Body of pancreas (tissue), 4 donors: ENCODE measurements around the gene GPX3. TPM values are rescaled to one million over a fixed set of nuclear protein-coding genes. Genes with fewer than 3 reads are reported as not detected.

ENCODE experiments used
- ATAC-seq: fragments of 150-250 bp; one replicate; pipeline ENCODE4 v1.9.1; 2016
- DNase-seq, 4 donors: peaks; one replicate each; pipeline ENCODE4 v3.0.0-alpha.2; 2019
- H3K27ac ChIP-seq, 4 donors: fragments of 200-600 bp; sonication (generic); 1 replicate in 3 of 4; 2 replicates in 1 of 4; pipeline versions ENCODE4 v1.5.1 to v1.6.1; 2016 to 2019; ENCODE audit warnings: mild to moderate bottlenecking in 1 of 4, mixed read lengths in 1 of 4, moderate library complexity in 1 of 4
- H3K27me3 ChIP-seq, 2 donors: fragments of 200-600 bp; sonication (generic); one replicate each; pipeline ENCODE4 v1.6.0; 2016; ENCODE audit warnings: mild to moderate bottlenecking in 1 of 2
- H3K36me3 ChIP-seq, 2 donors: fragments of 200-600 bp; sonication (generic); replicated peaks in 1 of 2; 2 replicates each; pipeline ENCODE4 v1.5.1; 2016; ENCODE audit warnings: low read depth in 2 of 2; ENCODE audit not compliant: insufficient read depth in 1 of 2
- H3K4me1 ChIP-seq: fragments of 200-600 bp; sonication (generic); one replicate; pipeline ENCODE4 v1.6.0; 2016
- H3K4me3 ChIP-seq, 2 donors: fragments of 200-600 bp; sonication (generic); 1 replicate in 1 of 2; 2 replicates in 1 of 2; pipeline ENCODE4 v1.5.1; 2016 to 2019
- H3K9me3 ChIP-seq, 3 donors: fragments of 200-600 bp; sonication (generic); 1 replicate in 2 of 3; 2 replicates in 1 of 3; pipeline ENCODE4 v1.5.1; 2016
- POLR2A ChIP-seq, 3 donors: fragments of 450-650 bp; IDR thresholded peaks; one replicate each; pipeline ENCODE4 v1.6.1; 2016; ENCODE audit warnings: antibody characterized with exemption in 3 of 3, mild to moderate bottlenecking in 2 of 3
- WGBS, 2 donors: methylation state at CpG; one replicate each; pipeline ENCODE4 v1.1.5; 2017; 5-methylcytosine and 5-hydroxymethylcytosine counted together
- intact Hi-C: fragments of 100-400 bp; cut with DNase I; formaldehyde crosslinking; loops from one replicate; pipeline ENCODE4 v1.15.1; 2023
- total RNA-seq, 2 donors: library from RNA; depleted of rRNA; stranded (reverse); fragments of >200 nt; gene quantifications; one replicate each; pipeline ENCODE4 v1.1.0, GENCODE V29; 2016
- TF ChIP-seq, protein P1 (sequence below), 7 experiments: fragments of 450-650 bp in 4 of 7; fragments of 200-600 bp in 3 of 7; sonication (generic) in 3 of 7; IDR thresholded peaks; one replicate each; pipeline ENCODE4 v1.5.1; 2016 to 2019; ENCODE audit warnings: antibody characterized with exemption in 7 of 7

GPX3 gene
- total RNA-seq, 2 donors from 2014 or later = 686 to 1,482 TPM

DNA sequence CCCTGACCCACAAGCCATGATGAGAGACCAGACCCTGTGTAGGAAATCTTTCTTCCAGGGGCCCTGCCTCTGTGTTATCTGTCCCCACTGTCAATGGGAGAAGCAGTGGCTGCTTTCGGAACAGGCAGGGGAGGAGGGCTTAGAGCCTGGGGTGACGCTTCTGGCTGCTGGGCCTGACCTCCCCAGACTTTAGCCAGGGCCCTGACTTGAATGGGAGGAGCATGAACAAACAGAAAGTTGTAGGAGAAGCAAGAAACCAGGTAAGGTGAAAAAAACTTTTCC lies 12.2 kb upstream of the GPX3 start:
- no peak overlapping the region for H3K4me3 ChIP-seq
- H3K9me3 ChIP-seq = no peaks in the 10 kb centered on the region
- no peaks in the 10 kb centered on the region for H3K4me1 ChIP-seq
- ATAC-seq (no peak), DNase-seq (no peak)
- TF ChIP-seq POLR2A (IDR thresholded peaks at IDR 0.05) = no peak
- TF ChIP-seq, protein P1, sequence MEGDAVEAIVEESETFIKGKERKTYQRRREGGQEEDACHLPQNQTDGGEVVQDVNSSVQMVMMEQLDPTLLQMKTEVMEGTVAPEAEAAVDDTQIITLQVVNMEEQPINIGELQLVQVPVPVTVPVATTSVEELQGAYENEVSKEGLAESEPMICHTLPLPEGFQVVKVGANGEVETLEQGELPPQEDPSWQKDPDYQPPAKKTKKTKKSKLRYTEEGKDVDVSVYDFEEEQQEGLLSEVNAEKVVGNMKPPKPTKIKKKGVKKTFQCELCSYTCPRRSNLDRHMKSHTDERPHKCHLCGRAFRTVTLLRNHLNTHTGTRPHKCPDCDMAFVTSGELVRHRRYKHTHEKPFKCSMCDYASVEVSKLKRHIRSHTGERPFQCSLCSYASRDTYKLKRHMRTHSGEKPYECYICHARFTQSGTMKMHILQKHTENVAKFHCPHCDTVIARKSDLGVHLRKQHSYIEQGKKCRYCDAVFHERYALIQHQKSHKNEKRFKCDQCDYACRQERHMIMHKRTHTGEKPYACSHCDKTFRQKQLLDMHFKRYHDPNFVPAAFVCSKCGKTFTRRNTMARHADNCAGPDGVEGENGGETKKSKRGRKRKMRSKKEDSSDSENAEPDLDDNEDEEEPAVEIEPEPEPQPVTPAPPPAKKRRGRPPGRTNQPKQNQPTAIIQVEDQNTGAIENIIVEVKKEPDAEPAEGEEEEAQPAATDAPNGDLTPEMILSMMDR (IDR thresholded peaks at IDR 0.05) = no peak
- no peaks in the 10 kb centered on the region for H3K27me3 ChIP-seq
- H3K36me3 ChIP-seq = no peaks in the 10 kb centered on the region
- intact Hi-C loops = no loop called here
- no peak overlapping the region for H3K27ac ChIP-seq
- 57 to 66% methylated on average over 2 of the region's 2 CpGs for WGBS, 2 donors

DNA sequence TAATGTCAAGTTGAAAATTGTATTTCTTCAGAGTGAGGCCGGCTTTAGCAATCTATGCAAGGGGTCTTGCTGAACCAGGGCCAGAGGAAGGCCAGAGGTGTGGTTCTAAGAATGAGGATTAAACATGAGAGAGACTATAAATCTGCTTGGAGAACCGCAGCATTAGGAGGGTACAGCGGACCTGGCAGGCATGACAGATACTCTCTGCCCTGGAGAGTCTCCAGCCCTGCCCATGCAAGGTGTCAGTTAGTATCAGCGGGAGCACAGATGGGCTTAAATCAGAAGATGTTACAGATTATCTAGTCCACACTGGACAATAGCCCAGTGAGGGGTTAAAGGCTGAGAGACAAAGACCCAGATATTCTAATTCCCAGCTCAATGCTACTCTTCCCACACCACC lies 11.5 kb upstream of the GPX3 start:
- no peak overlapping the region for H3K4me3 ChIP-seq
- ATAC-seq (no peak), DNase-seq (no peak)
- no peak overlapping the region for H3K27ac ChIP-seq
- WGBS, 2 donors = 82 to 83% methylated on average over 4 of the region's 4 CpGs
- TF ChIP-seq, protein P1 (IDR thresholded peaks at IDR 0.05) = no peak
- TF ChIP-seq POLR2A (IDR thresholded peaks at IDR 0.05) = no peak
- H3K4me1 ChIP-seq = no peaks in the 10 kb centered on the region
- no peaks in the 10 kb centered on the region for H3K27me3 ChIP-seq
- intact Hi-C loops = no loop called here
- no peaks in the 10 kb centered on the region for H3K36me3 ChIP-seq
- no peaks in the 10 kb centered on the region for H3K9me3 ChIP-seq

DNA sequence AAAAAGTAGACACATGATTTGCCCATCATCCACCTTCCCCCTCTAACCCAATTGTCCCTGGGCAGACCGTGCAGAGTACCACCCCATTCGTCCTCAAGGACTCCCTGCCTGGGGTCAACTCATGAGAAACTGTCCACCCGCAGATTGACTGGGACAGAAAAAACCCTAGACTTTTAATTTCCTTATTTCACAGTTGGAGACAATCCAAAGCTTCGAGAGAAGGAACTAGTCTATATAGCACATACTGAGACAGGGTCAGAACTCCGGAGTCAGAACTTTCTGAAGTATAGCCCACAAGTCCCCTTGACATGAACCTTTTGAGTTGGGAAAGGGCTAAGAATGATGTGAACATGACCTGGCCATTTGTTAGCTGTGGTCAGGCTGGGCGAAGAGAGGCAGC lies 7.5 kb upstream of the GPX3 start:
- Histone ChIP-seq H3K4me1 (no peaks in the 10 kb centered on the region), H3K9me3 (no peaks in the 10 kb centered on the region), H3K27me3 (no peaks in the 10 kb centered on the region), H3K36me3 (no peaks in the 10 kb centered on the region), H3K4me3 (no peak overlapping the region), H3K27ac (no peak overlapping the region)
- no peak for TF ChIP-seq POLR2A (IDR thresholded peaks at IDR 0.05)
- TF ChIP-seq, protein P1 (IDR thresholded peaks at IDR 0.05) = no peak
- DNase-seq (no peak), ATAC-seq (no peak)
- intact Hi-C loops = no loop called here
- 72 to 82% methylated on average over 6 of the region's 6 CpGs for WGBS, 2 donors

DNA sequence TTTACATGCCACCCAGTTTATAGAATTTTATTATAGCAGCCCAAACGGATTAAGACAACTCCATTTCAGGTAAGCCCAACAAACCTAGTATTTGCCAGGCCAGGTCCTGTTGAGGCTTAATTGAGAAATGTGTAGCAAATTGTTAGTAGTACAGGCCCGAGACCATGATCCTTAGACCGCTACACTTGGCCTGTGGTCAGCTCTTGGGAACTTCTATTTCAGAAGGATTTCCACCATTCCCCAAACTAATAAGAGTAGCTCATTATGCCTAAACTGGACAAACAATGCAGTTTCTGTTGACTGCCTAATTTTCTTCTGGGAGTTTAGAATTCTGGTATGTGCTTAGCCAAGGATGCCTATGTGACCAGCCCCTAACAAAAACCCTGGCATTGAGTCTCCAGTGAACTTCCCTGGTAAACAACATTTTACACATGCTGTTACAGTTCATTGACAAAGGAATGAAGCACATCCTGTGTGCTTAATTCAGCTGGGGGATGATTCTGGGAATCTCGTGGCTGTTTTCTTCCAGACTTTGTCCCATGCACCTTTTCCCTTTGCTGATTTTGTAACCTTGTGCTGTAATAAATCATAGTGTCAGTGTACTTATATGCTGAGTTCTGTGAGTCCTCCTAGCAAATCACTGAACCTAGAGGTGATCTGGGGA lies 5.6 kb upstream of the GPX3 start:
- Histone ChIP-seq H3K4me1 (peaks cover under 1% of the 10 kb centered on the region), H3K4me3 (no peak overlapping the region), H3K27ac (no peak overlapping the region), H3K27me3 (no peaks in the 10 kb centered on the region), H3K36me3 (no peaks in the 10 kb centered on the region), H3K9me3 (no peaks in the 10 kb centered on the region)
- ATAC-seq (no peak), DNase-seq (no peak)
- 75 to 79% methylated on average over 4 of the region's 4 CpGs for WGBS, 2 donors
- TF ChIP-seq POLR2A (IDR thresholded peaks at IDR 0.05) = no peak
- TF ChIP-seq, protein P1 (IDR thresholded peaks at IDR 0.05) = no peak
- intact Hi-C loops = no loop called here

DNA sequence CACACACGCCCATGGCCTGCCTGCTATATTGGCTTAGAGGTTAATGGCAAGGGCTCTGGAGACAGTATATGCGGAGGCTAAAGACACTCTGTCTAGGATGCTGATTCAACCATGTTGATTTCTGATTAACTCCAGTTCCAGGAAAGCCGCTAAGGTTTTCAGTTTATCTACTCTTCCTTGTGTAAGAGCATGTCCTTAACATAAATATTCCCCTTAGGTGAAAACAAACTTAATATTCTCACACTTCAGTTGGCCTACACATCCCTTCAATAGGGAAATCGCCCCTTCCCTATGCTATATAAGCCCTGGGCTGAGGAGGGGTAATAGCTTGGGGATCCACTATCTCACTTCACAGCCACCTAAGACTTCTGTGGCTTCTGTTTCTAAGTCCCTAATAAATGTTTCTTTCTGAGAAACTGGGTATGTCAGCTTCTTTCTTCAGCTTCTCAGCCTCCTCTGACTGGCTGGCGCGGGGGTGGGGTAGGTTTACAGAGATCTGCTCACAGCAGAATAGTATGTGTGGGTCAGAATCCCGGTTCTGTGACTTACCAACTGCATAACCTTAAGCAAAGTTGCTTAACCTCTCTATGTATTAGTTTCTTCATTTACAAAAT lies 4.3 kb upstream of the GPX3 start:
- no peak for TF ChIP-seq POLR2A (IDR thresholded peaks at IDR 0.05)
- TF ChIP-seq, protein P1 (IDR thresholded peaks at IDR 0.05) = no peak
- no peak for DNase-seq
- no peaks in the 10 kb centered on the region for H3K27me3 ChIP-seq

More for the DNA sequence above, 4.3 kb upstream of the GPX3 start:
- intact Hi-C loops = no loop called here
- WGBS, 2 donors = 83% methylated on average over 7 of the region's 7 CpGs
- Histone ChIP-seq H3K4me3 (no peak overlapping the region), H3K9me3 (no peaks in the 10 kb centered on the region), H3K27ac (no peak overlapping the region), H3K4me1 (peaks cover 10% of the 10 kb centered on the region), H3K36me3 (no peaks in the 10 kb centered on the region)
- ATAC-seq = no peak
